Stimulated activated CD8-positive, alpha-beta memory T cell treated with anti-CD3 and anti-CD28 coated beads, Interleukin-15, amount 100 ng/mL, for 24 hours (primary cell): ENCODE data around the gene PRDX5.

Experiments used
- DNase-seq: peaks from one replicate; pipeline ENCODE4 v3.0.0-alpha.2; 2020; ENCODE audit warnings: low read depth

Gene PRDX5

GRCh38 chr11:64362339-64362738 lies 44.4 kb downstream of the PRDX5 start:
- no peak for DNase-seq

- no peak for DNase-seq
Measured at GRCh38 chr11:64364435-64364834, 46.5 kb downstream of the PRDX5 start.

- DNase-seq: no peak
Measured at GRCh38 chr11:64364911-64365310, 47.0 kb downstream of the PRDX5 start.

GRCh38 chr11:64366751-64367150 lies 48.8 kb downstream of the PRDX5 start:
- no peak for DNase-seq

GRCh38 chr11:64367931-64368672 lies 50.2 kb downstream of the PRDX5 start:
- no peak for DNase-seq

- no peak for DNase-seq
Measured at GRCh38 chr11:64368673-64369074, 50.8 kb downstream of the PRDX5 start.

GRCh38 chr11:64369440-64370421 lies 51.8 kb downstream of the PRDX5 start:
- no peak for DNase-seq

- DNase-seq: no peak
Measured at GRCh38 chr11:64371201-64371600, 53.3 kb downstream of the PRDX5 start.
